ENCODE results near the gene HK2. TPM values are rescaled to one million over a fixed set of nuclear protein-coding genes. Genes with fewer than 3 reads are reported as not detected.
"Not testable (repeated sequence)": the region's sequence is repeated elsewhere in the genome, so short reads cannot be mapped to it uniquely, and the experiment has no call there.

The HK2 gene
- total RNA-seq, 1 donor from 2014 or later, result 4.1 TPM

GRCh38 chr2:74855114-74855707, 21.3 kb downstream of the HK2 start:
- DNase-seq; ATAC-seq (ENCODE audit: poor library complexity); intact Hi-C loops (cut with DNase I): not testable (repeated sequence)

GRCh38 chr2:74856004-74856578, 22.2 kb downstream of the HK2 start:
- intact Hi-C loops (cut with DNase I), result no loop called here
- no peak for ATAC-seq (ENCODE audit: poor library complexity)

GRCh38 chr2:74856599-74856998, 22.7 kb downstream of the HK2 start:
- DNase-seq (no peak), ATAC-seq (ENCODE audit: poor library complexity) (no peak)
- intact Hi-C loops (cut with DNase I), result no loop called here

More at GRCh38 chr2:74856004-74856578, 22.2 kb downstream of the HK2 start:
- DNase-seq, result no peak

- DNase-seq, result no peak
- intact Hi-C loops (cut with DNase I), result no loop called here
- no peak for ATAC-seq (ENCODE audit: poor library complexity)
Observed at GRCh38 chr2:74857215-74857614, 23.3 kb downstream of the HK2 start.

- intact Hi-C loops (cut with DNase I), result no loop called here
- ATAC-seq (ENCODE audit: poor library complexity) (no peak), DNase-seq (no peak)
Observed at GRCh38 chr2:74857725-74858124, 23.8 kb downstream of the HK2 start.

- DNase-seq (no peak), ATAC-seq (ENCODE audit: poor library complexity) (no peak)
- intact Hi-C loops (cut with DNase I), result no loop called here
Observed at GRCh38 chr2:74858281-74858680, 24.4 kb downstream of the HK2 start.

- no peak for DNase-seq
- no peak for ATAC-seq (ENCODE audit: poor library complexity)
- intact Hi-C loops (cut with DNase I), result no loop called here
Observed at GRCh38 chr2:74860079-74860478, 26.2 kb downstream of the HK2 start.

- intact Hi-C loops (cut with DNase I), result no loop called here
- DNase-seq (no peak), ATAC-seq (ENCODE audit: poor library complexity) (no peak)
Observed at GRCh38 chr2:74860521-74860920, 26.6 kb downstream of the HK2 start.

GRCh38 chr2:74861531-74861930, 27.6 kb downstream of the HK2 start:
- ATAC-seq (ENCODE audit: poor library complexity) (no peak), DNase-seq (no peak)
- intact Hi-C loops (cut with DNase I), result no loop called here

GRCh38 chr2:74862020-74862964, 28.4 kb downstream of the HK2 start:
- no peak for ATAC-seq (ENCODE audit: poor library complexity)
- intact Hi-C loops (cut with DNase I), result no loop called here
- DNase-seq, result no peak

- intact Hi-C loops (cut with DNase I), result no loop called here
- peak; percentile 37 for ATAC-seq (ENCODE audit: poor library complexity)
- DNase-seq, result no peak
Observed at GRCh38 chr2:74863802-74864248, 29.9 kb downstream of the HK2 start.

GRCh38 chr2:74864728-74865722, 31.1 kb downstream of the HK2 start:
- DNase-seq (no peak), ATAC-seq (ENCODE audit: poor library complexity) (no peak)

GRCh38 chr2:74865770-74866674, 32.1 kb downstream of the HK2 start:
- no peak for ATAC-seq (ENCODE audit: poor library complexity)
- DNase-seq, result no peak
- intact Hi-C loops (cut with DNase I), result no loop called here

More at GRCh38 chr2:74864728-74865722, 31.1 kb downstream of the HK2 start:
- intact Hi-C loops (cut with DNase I), result no loop called here

- no peak for DNase-seq
- ATAC-seq (ENCODE audit: poor library complexity), result peak; percentile 71
- intact Hi-C loops (cut with DNase I), result no loop called here
Observed at GRCh38 chr2:74867841-74868658, 34.1 kb downstream of the HK2 start.

GRCh38 chr2:74869517-74869916, 35.6 kb downstream of the HK2 start:
- intact Hi-C loops (cut with DNase I), result no loop called here
- DNase-seq (no peak), ATAC-seq (ENCODE audit: poor library complexity) (no peak)

- ATAC-seq (ENCODE audit: poor library complexity), result no peak
- intact Hi-C loops (cut with DNase I), result no loop called here
- no peak for DNase-seq
Observed at GRCh38 chr2:74870951-74871350, 37.0 kb downstream of the HK2 start.

- ATAC-seq (ENCODE audit: poor library complexity) (no peak), DNase-seq (no peak)
- intact Hi-C loops (cut with DNase I), result no loop called here
Observed at GRCh38 chr2:74871414-74871813, 37.5 kb downstream of the HK2 start.

All from Right ventricle myocardium superior (tissue), 1 donor.